Mononuclear cell (primary cell): Measurements from ENCODE around the gene VSX1. TPM values are rescaled to one million over a fixed set of nuclear protein-coding genes. Genes with fewer than 3 reads are reported as not detected.

Experiments
- H3K27me3 ChIP-seq: 2 replicates; pipeline ENCODE4 v1.6.0; 2011; ENCODE audit warnings: low read length, control low read depth; ENCODE audit not compliant: insufficient read depth
- H3K4me1 ChIP-seq: 2 replicates; pipeline ENCODE4 v1.5.1; 2011; ENCODE audit warnings: mild to moderate bottlenecking, low read length, control low read depth; ENCODE audit not compliant: insufficient read depth
- H3K4me3 ChIP-seq: 2 replicates; pipeline ENCODE4 v1.5.1; 2011; ENCODE audit warnings: mild to moderate bottlenecking, low read length, moderate library complexity
- H3K9me3 ChIP-seq: 2 replicates; pipeline ENCODE4 v1.5.1; 2011; ENCODE audit warnings: low read depth, mild to moderate bottlenecking, control low read depth, low read length
- total RNA-seq: library from RNA; depleted of rRNA; stranded (reverse); fragments of >200 nt; gene quantifications from one replicate; pipeline ENCODE4 v1.2.3, GENCODE V29; 2012

The VSX1 gene
- total RNA-seq, 1 donor = not detected

- Histone ChIP-seq H3K4me3 (no peak overlapping the region), H3K4me1 (no peaks in the 10 kb centered on the region), H3K9me3 (no peaks in the 10 kb centered on the region), H3K27me3 (peaks cover 2% of the 10 kb centered on the region)
Measured at GRCh38 chr20:25099601-25100140, 17.7 kb upstream of the VSX1 start.

GRCh38 chr20:25097498-25097897 lies 15.6 kb upstream of the VSX1 start:
- Histone ChIP-seq H3K27me3 (peaks cover 2% of the 10 kb centered on the region), H3K9me3 (no peaks in the 10 kb centered on the region), H3K4me3 (no peak overlapping the region), H3K4me1 (no peaks in the 10 kb centered on the region)

- Histone ChIP-seq H3K4me3 (no peak overlapping the region), H3K9me3 (no peaks in the 10 kb centered on the region), H3K27me3 (peaks cover 6% of the 10 kb centered on the region), H3K4me1 (peaks cover 19% of the 10 kb centered on the region)
Measured at GRCh38 chr20:25090492-25091429, 8.8 kb upstream of the VSX1 start.

- Histone ChIP-seq H3K9me3 (no peaks in the 10 kb centered on the region), H3K27me3 (peaks cover 14% of the 10 kb centered on the region), H3K4me1 (peaks cover 20% of the 10 kb centered on the region), H3K4me3 (no peak overlapping the region)
Measured at GRCh38 chr20:25089662-25090061, 7.7 kb upstream of the VSX1 start.

- H3K4me3 ChIP-seq = no peak overlapping the region
- H3K4me1 ChIP-seq = peaks cover 26% of the 10 kb centered on the region
- peaks cover 20% of the 10 kb centered on the region for H3K27me3 ChIP-seq
- H3K9me3 ChIP-seq = no peaks in the 10 kb centered on the region
Measured at GRCh38 chr20:25089096-25089495, 7.2 kb upstream of the VSX1 start.

- Histone ChIP-seq H3K4me1 (peaks cover 34% of the 10 kb centered on the region), H3K27me3 (peaks cover 28% of the 10 kb centered on the region), H3K4me3 (no peak overlapping the region), H3K9me3 (no peaks in the 10 kb centered on the region)
Measured at GRCh38 chr20:25088267-25088666, 6.3 kb upstream of the VSX1 start.

GRCh38 chr20:25087186-25087929 lies 5.4 kb upstream of the VSX1 start:
- Histone ChIP-seq H3K27me3 (peaks cover 37% of the 10 kb centered on the region), H3K4me3 (no peak overlapping the region), H3K4me1 (peaks cover 37% of the 10 kb centered on the region), H3K9me3 (no peaks in the 10 kb centered on the region)

- Histone ChIP-seq H3K4me1 (peaks cover 31% of the 10 kb centered on the region), H3K9me3 (no peaks in the 10 kb centered on the region), H3K27me3 (peaks cover 50% of the 10 kb centered on the region), H3K4me3 (no peak overlapping the region)
Measured at GRCh38 chr20:25085756-25086495, 4.0 kb upstream of the VSX1 start.

GRCh38 chr20:25084626-25085187 lies 2.8 kb upstream of the VSX1 start:
- peaks cover 24% of the 10 kb centered on the region for H3K4me1 ChIP-seq
- peaks cover 63% of the 10 kb centered on the region for H3K27me3 ChIP-seq
- no peak overlapping the region for H3K4me3 ChIP-seq
- no peaks in the 10 kb centered on the region for H3K9me3 ChIP-seq

GRCh38 chr20:25083773-25084625 lies 2.1 kb upstream of the VSX1 start:
- H3K9me3 ChIP-seq = no peaks in the 10 kb centered on the region
- no peak overlapping the region for H3K4me3 ChIP-seq
- H3K27me3 ChIP-seq = peaks cover 70% of the 10 kb centered on the region
- peaks cover 23% of the 10 kb centered on the region for H3K4me1 ChIP-seq

- Histone ChIP-seq H3K4me3 (no peak overlapping the region), H3K4me1 (peaks cover 23% of the 10 kb centered on the region), H3K9me3 (no peaks in the 10 kb centered on the region), H3K27me3 (peaks cover 77% of the 10 kb centered on the region)
Measured at GRCh38 chr20:25083141-25083772, 1.3 kb upstream of the VSX1 start.

- Histone ChIP-seq H3K4me3 (no peak overlapping the region), H3K27me3 (peaks cover 85% of the 10 kb centered on the region), H3K4me1 (peaks cover 28% of the 10 kb centered on the region), H3K9me3 (no peaks in the 10 kb centered on the region)
Measured at GRCh38 chr20:25082498-25082873, 545 bp upstream of the VSX1 start.

- Histone ChIP-seq H3K9me3 (no peaks in the 10 kb centered on the region), H3K4me3 (no peak overlapping the region), H3K27me3 (peaks cover 98% of the 10 kb centered on the region), H3K4me1 (peaks cover 38% of the 10 kb centered on the region)
Measured at GRCh38 chr20:25081065-25081729, 744 bp downstream of the VSX1 start.
